ENCODE data around the gene SRRM4. TPM values are rescaled to one million over a fixed set of nuclear protein-coding genes. Genes with fewer than 3 reads are reported as not detected.
A peak's percentile ranks its signal among the peaks of the same experiment; 100 is the strongest.

The SRRM4 gene
- total and polyA plus RNA-seq, 5 donors from 2014 or later = not detected

DNA sequence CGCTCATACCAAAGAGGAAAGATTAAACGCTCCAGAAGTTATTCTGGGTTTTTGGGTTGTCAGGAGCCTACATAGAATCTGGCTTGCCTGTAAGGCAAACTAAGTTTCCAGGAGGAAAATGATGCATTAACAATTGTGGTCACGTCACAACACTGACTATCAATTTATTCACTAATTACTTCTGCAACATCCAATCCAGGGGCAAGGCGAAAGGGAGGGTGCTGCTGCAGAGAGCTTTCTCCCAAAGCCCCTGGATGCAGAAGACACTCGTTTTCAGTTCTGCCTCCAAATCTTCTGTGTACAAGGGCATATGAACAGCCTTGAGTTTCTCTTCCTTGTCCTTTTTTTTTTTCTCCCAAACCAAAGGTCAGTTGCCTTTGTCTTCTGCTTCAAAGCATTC lies 10.5 kb upstream of the SRRM4 start:
- H3K36me3 Mint-ChIP-seq = no peaks in the 10 kb centered on the region
- H3K27me3 Mint-ChIP-seq = peaks cover 4% of the 10 kb centered on the region
- Histone ChIP-seq H3K4me3 (ENCODE audit: low read depth, low read length) (no peak overlapping the region), H3K36me3 (ENCODE audit: control insufficient read depth, insufficient read depth, low read length) (no peaks in the 10 kb centered on the region), H3K27ac (ENCODE audit: insufficient read depth, low read length, poor library complexity, severe bottlenecking) (no peak overlapping the region), H3K27me3 (ENCODE audit: control insufficient read depth, insufficient read depth, low read length) (no peaks in the 10 kb centered on the region), H3K9me3 (ENCODE audit: control insufficient read depth in 2 of 2, low read length in 2 of 2) (no peaks in the 10 kb centered on the region), H3K4me1 (ENCODE audit: control insufficient read depth, insufficient read depth, low read length, poor library complexity, severe bottlenecking) (no peaks in the 10 kb centered on the region)
- DNase-seq (no peak), ATAC-seq (ENCODE audit: low read depth in 2 of 2) (no peak)
- no peak overlapping the region for H3K4me3 Mint-ChIP-seq
- peaks cover 0 to 17% (median 4%) of the 10 kb centered on the region in 7 donors for H3K9me3 Mint-ChIP-seq
- no peaks in the 10 kb centered on the region for H3K4me1 Mint-ChIP-seq
- no peak overlapping the region for H3K27ac Mint-ChIP-seq

DNA sequence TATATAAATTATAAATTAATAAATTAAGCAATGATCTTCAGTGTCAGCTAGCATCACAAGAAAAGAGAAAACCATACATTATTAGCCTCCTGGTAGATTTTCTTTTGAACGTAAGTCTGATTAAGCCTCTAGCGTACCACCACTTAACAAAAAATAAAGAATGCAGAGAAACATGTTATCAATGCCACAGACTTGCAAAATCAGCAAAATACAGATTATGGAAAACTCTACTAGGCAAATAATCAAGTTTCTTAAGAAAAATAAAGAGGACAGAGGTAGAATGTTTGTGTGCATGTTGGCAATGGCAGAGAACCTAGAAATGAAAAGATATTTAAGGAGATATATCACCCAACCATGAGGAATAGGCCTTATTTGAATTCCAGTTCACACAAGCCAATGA lies 8.4 kb upstream of the SRRM4 start:
- Mint-ChIP-seq H3K4me1 (no peaks in the 10 kb centered on the region), H3K9me3 (peaks cover 0 to 9% (median 2%) of the 10 kb centered on the region in 7 donors), H3K36me3 (no peaks in the 10 kb centered on the region), H3K27me3 (no peaks in the 10 kb centered on the region), H3K27ac (no peak overlapping the region), H3K4me3 (no peak overlapping the region)
- no peaks in the 10 kb centered on the region for H3K4me1 ChIP-seq (ENCODE audit: control insufficient read depth, insufficient read depth, low read length, poor library complexity, severe bottlenecking)
- no peaks in the 10 kb centered on the region for H3K36me3 ChIP-seq (ENCODE audit: control insufficient read depth, insufficient read depth, low read length)
- no peak for DNase-seq
- H3K27ac ChIP-seq (ENCODE audit: insufficient read depth, low read length, poor library complexity, severe bottlenecking) = no peak overlapping the region
- H3K4me3 ChIP-seq (ENCODE audit: low read depth, low read length) = no peak overlapping the region
- ATAC-seq (ENCODE audit: low read depth in 2 of 2) = no peak
- H3K27me3 ChIP-seq (ENCODE audit: control insufficient read depth, insufficient read depth, low read length) = no peaks in the 10 kb centered on the region
- H3K9me3 ChIP-seq (ENCODE audit: control insufficient read depth in 2 of 2, low read length in 2 of 2) = no peaks in the 10 kb centered on the region

DNA sequence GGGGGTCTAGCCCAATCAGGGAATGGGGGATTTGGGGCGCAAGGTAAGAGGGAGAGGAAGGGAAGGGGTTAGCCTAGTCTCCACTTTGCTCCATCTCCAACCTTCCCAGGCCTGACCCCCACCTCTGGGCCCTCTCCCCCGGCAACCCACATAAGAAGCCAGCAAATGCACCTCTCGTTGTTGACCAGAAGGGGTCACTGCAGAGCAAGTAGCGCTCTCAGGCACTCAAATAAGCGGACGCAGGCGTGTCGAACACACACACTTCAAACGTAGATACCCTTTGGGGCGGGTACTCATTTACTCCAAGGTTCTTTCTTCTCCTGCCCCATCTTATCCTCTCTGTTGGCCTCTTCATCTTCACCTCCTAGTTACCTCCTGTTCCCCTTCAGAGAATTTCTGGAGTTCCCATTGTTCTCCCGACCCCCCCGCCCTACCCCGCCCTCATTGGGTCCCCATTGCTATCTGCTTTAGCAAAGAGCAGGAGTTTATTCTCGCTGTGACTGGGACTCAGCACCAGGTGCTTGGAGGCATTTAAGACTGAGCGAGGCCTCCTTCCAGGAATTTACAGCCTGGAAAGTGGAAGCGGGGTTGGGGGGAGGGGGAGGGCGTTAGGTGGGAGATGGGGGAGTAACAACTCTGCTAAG lies 1.5 kb upstream of the SRRM4 start:
- H3K36me3 ChIP-seq (ENCODE audit: control insufficient read depth, insufficient read depth, low read length) = no peaks in the 10 kb centered on the region
- no peaks in the 10 kb centered on the region for H3K4me1 Mint-ChIP-seq
- H3K27ac ChIP-seq (ENCODE audit: insufficient read depth, low read length, poor library complexity, severe bottlenecking) = no peak overlapping the region
- H3K9me3 Mint-ChIP-seq = peaks cover 0 to 15% (median 0%) of the 10 kb centered on the region in 7 donors
- peaks cover 3% of the 10 kb centered on the region for H3K27me3 ChIP-seq (ENCODE audit: control insufficient read depth, insufficient read depth, low read length)
- peak in 2 of 3 donors; percentile 10 to 58 for DNase-seq
- no peak overlapping the region for H3K4me3 ChIP-seq (ENCODE audit: low read depth, low read length)
- ATAC-seq (ENCODE audit: low read depth in 2 of 2) = no peak
- no peak overlapping the region for H3K27ac Mint-ChIP-seq
- H3K9me3 ChIP-seq (ENCODE audit: control insufficient read depth in 2 of 2, low read length in 2 of 2) = no peaks in the 10 kb centered on the region
- no peak overlapping the region for H3K4me3 Mint-ChIP-seq
- H3K27me3 Mint-ChIP-seq = peaks cover 33% of the 10 kb centered on the region
- no peaks in the 10 kb centered on the region for H3K4me1 ChIP-seq (ENCODE audit: control insufficient read depth, insufficient read depth, low read length, poor library complexity, severe bottlenecking)
- H3K36me3 Mint-ChIP-seq = no peaks in the 10 kb centered on the region

DNA sequence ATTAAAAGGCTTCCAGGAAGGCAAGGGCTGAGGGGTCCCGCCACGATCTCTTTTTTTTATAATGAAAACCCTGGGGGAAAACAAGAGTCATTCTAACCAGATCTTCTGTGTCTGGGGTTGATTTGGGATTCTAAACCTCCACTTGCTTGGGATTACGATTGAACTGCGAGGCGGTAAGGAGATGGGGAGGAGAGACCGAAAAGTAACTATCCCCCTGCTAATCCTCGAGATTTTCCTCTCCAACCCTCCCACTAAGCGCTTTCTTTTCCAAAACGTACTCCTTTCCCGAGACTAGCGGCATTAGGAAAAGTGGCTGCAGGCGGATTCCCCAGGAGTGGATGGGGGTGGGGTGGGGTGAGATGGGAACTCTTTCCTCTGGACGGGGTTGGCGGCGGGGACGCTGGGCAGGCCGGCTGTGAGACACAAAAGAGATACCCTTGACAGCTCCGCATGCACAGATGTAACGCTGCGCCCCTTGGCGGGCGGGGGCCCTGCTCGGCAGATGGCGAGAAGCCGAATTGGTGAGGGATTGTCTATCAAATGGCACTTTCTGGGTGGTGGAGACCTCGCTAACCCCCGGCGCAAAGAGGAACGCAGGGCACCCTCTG lies 830 bp upstream of the SRRM4 start:
- H3K9me3 ChIP-seq (ENCODE audit: control insufficient read depth in 2 of 2, low read length in 2 of 2) = no peaks in the 10 kb centered on the region
- Mint-ChIP-seq H3K27me3 (peaks cover 33% of the 10 kb centered on the region), H3K36me3 (no peaks in the 10 kb centered on the region), H3K4me3 (no peak overlapping the region), H3K4me1 (no peaks in the 10 kb centered on the region), H3K27ac (no peak overlapping the region), H3K9me3 (peaks cover 0 to 15% (median 0%) of the 10 kb centered on the region in 7 donors)
- H3K4me1 ChIP-seq (ENCODE audit: control insufficient read depth, insufficient read depth, low read length, poor library complexity, severe bottlenecking) = no peaks in the 10 kb centered on the region
- DNase-seq = no peak
- H3K36me3 ChIP-seq (ENCODE audit: control insufficient read depth, insufficient read depth, low read length) = no peaks in the 10 kb centered on the region
- H3K4me3 ChIP-seq (ENCODE audit: low read depth, low read length) = no peak overlapping the region
- peaks cover 3% of the 10 kb centered on the region for H3K27me3 ChIP-seq (ENCODE audit: control insufficient read depth, insufficient read depth, low read length)
- no peak overlapping the region for H3K27ac ChIP-seq (ENCODE audit: insufficient read depth, low read length, poor library complexity, severe bottlenecking)
- ATAC-seq (ENCODE audit: low read depth in 2 of 2) = no peak

DNA sequence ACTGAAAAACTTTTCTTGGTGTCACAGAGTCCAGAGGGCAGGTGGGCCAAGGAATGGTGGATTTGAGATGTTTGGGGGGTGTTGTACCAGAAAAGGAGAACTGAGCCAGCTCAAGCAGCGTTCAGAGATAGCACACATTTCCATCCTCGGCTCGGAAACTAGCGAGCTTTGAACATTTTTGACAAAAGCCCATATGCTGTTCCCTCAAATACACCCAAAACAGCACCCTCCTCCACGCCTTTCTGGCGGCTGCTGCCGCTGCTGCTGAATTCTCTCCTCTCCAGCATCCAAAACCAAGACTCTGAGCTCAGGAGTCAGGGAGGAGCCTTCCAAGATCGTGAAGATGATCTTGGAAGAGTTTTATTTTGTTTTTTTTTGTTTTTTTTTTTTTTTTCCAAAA lies 961 bp downstream of the SRRM4 start:
- H3K27me3 ChIP-seq (ENCODE audit: control insufficient read depth, insufficient read depth, low read length) = peaks cover 3% of the 10 kb centered on the region
- ATAC-seq (ENCODE audit: low read depth in 2 of 2) (no peak), DNase-seq (no peak)
- no peaks in the 10 kb centered on the region for H3K36me3 Mint-ChIP-seq
- no peak overlapping the region for H3K4me3 Mint-ChIP-seq
- no peaks in the 10 kb centered on the region for H3K4me1 Mint-ChIP-seq
- H3K27ac ChIP-seq (ENCODE audit: insufficient read depth, low read length, poor library complexity, severe bottlenecking) = no peak overlapping the region
- no peaks in the 10 kb centered on the region for H3K4me1 ChIP-seq (ENCODE audit: control insufficient read depth, insufficient read depth, low read length, poor library complexity, severe bottlenecking)
- peaks cover 0 to 15% (median 0%) of the 10 kb centered on the region in 7 donors for H3K9me3 Mint-ChIP-seq
- no peak overlapping the region for H3K27ac Mint-ChIP-seq
- H3K27me3 Mint-ChIP-seq = peaks cover 38% of the 10 kb centered on the region
- H3K4me3 ChIP-seq (ENCODE audit: low read depth, low read length) = no peak overlapping the region
- no peaks in the 10 kb centered on the region for H3K9me3 ChIP-seq (ENCODE audit: control insufficient read depth in 2 of 2, low read length in 2 of 2)
- no peaks in the 10 kb centered on the region for H3K36me3 ChIP-seq (ENCODE audit: control insufficient read depth, insufficient read depth, low read length)

DNA sequence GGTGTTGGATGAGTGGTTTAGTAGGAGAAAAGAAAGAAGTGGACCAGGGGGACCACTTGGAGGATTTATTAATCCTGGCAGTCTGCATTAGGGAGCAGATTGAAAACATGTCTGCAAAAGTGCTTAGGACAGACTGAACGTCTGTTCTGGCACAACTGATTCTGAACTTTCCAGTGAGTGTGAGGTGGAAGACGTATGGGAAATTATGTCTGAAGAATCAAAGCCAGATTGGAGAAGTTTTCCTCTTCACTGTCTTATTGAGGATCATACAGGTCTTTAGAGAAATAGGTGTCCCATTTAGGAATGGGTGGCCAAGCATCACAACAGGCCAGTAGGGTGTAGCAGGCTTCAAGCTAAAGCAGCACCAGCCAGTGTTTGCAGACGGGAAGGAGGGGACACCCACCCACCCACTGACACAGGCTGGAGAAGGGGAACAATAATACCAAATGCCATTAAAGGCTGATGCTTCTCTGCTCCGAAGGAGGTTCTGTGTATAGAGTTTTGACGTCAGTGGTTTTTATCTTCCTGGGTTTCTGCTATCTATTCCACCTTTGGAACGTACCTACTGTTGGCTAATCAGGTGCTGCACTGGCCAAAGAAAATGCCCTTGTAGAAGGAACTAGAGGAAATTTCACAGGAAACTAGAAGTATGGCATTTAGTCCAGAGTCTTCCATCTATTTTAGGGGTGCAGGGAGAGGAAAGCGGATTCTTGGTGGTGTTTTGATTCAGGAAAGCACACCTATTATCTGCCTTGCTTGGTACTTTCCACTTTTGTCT lies 1.8 kb downstream of the SRRM4 start:
- no peaks in the 10 kb centered on the region for H3K36me3 Mint-ChIP-seq
- Histone ChIP-seq H3K4me1 (ENCODE audit: control insufficient read depth, insufficient read depth, low read length, poor library complexity, severe bottlenecking) (no peaks in the 10 kb centered on the region), H3K4me3 (ENCODE audit: low read depth, low read length) (no peak overlapping the region), H3K36me3 (ENCODE audit: control insufficient read depth, insufficient read depth, low read length) (no peaks in the 10 kb centered on the region), H3K27ac (ENCODE audit: insufficient read depth, low read length, poor library complexity, severe bottlenecking) (no peak overlapping the region), H3K27me3 (ENCODE audit: control insufficient read depth, insufficient read depth, low read length) (peaks cover 3% of the 10 kb centered on the region), H3K9me3 (ENCODE audit: control insufficient read depth in 2 of 2, low read length in 2 of 2) (no peaks in the 10 kb centered on the region)
- peaks cover 38% of the 10 kb centered on the region for H3K27me3 Mint-ChIP-seq
- H3K27ac Mint-ChIP-seq = no peak overlapping the region
- H3K4me3 Mint-ChIP-seq = no peak overlapping the region
- DNase-seq (no peak), ATAC-seq (ENCODE audit: low read depth in 2 of 2) (no peak)
- H3K9me3 Mint-ChIP-seq = peaks cover 0 to 15% (median 0%) of the 10 kb centered on the region in 7 donors
- no peaks in the 10 kb centered on the region for H3K4me1 Mint-ChIP-seq

DNA sequence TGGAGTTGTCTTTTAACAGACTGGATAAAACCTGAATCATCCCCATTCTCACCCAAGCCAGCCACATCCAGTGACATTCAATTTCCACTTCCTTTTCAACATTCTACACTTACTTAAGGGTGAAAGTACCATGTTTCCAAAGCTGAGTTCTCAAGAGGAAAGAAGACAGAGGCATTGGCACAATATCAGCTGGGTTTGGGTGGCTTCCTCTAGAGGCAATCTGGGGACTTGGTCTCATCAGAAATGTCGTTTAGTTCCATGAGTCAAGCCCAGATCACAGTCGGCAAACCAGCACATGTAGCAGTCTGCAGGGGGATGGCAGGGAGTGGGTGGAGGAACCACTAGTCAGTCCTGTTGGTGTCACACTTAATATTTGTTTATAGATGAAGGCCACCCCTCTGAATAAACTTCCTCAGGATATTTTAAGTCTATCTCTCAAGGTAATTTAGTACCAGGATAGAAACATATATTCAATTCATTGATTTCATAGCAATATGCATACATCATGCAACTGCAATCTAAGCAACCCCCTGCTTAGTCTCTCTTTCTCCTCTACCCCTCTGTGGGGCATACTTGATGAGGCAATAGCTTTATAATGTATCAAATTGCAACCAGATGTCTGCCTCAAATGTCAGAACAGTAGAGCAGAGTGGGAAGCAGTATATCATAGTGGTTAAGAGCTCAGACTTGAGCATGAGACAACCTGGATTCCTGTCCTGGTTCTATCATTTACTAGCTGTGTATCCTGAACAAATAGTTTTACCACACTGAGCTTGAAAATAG lies 3.0 kb downstream of the SRRM4 start:
- H3K4me3 Mint-ChIP-seq = no peak overlapping the region
- H3K27me3 Mint-ChIP-seq = peaks cover 31% of the 10 kb centered on the region
- no peak overlapping the region for H3K27ac ChIP-seq (ENCODE audit: insufficient read depth, low read length, poor library complexity, severe bottlenecking)
- H3K4me3 ChIP-seq (ENCODE audit: low read depth, low read length) = no peak overlapping the region
- H3K9me3 ChIP-seq (ENCODE audit: control insufficient read depth in 2 of 2, low read length in 2 of 2) = no peaks in the 10 kb centered on the region
- no peaks in the 10 kb centered on the region for H3K4me1 Mint-ChIP-seq
- H3K27ac Mint-ChIP-seq = no peak overlapping the region
- H3K27me3 ChIP-seq (ENCODE audit: control insufficient read depth, insufficient read depth, low read length) = peaks cover 3% of the 10 kb centered on the region
- DNase-seq (no peak), ATAC-seq (ENCODE audit: low read depth in 2 of 2) (no peak)
- H3K36me3 ChIP-seq (ENCODE audit: control insufficient read depth, insufficient read depth, low read length) = no peaks in the 10 kb centered on the region
- no peaks in the 10 kb centered on the region for H3K36me3 Mint-ChIP-seq
- H3K9me3 Mint-ChIP-seq = peaks cover 0 to 15% (median 0%) of the 10 kb centered on the region in 7 donors
- no peaks in the 10 kb centered on the region for H3K4me1 ChIP-seq (ENCODE audit: control insufficient read depth, insufficient read depth, low read length, poor library complexity, severe bottlenecking)
